Liver (tissue), 9 donors: ENCODE results near the gene M1AP. TPM values are rescaled to one million over a fixed set of nuclear protein-coding genes. Genes with fewer than 3 reads are reported as not detected.

Experiments
- DNase-seq: peaks from one replicate; pipeline ENCODE4 v3.0.0-alpha.2; 2017; ENCODE audit warnings: low spot score
- H3K27ac ChIP-seq, 2 donors: one replicate each; pipeline ENCODE4 v1.7.0; 2013; ENCODE audit warnings: inconsistent platforms in 2 of 2, low read length in 2 of 2, control low read depth in 1 of 2, low read depth in 1 of 2, mild to moderate bottlenecking in 1 of 2
- H3K27me3 ChIP-seq, 4 donors: one replicate each; pipeline versions ENCODE4 v1.6.1 to v1.7.0; 2013; ENCODE audit warnings: low read length in 3 of 4, inconsistent platforms in 1 of 4, mild to moderate bottlenecking in 1 of 4, moderate library complexity in 1 of 4; ENCODE audit not compliant: control insufficient read depth in 4 of 4, insufficient read depth in 4 of 4
- H3K36me3 ChIP-seq, 4 donors: one replicate each; pipeline versions ENCODE4 v1.6.1 to v1.7.0; 2013; ENCODE audit warnings: low read length in 3 of 4, mild to moderate bottlenecking in 3 of 4, low read depth in 1 of 4, moderate library complexity in 1 of 4; ENCODE audit not compliant: control insufficient read depth in 4 of 4, insufficient read depth in 3 of 4
- H3K4me1 ChIP-seq, 4 donors: one replicate each; pipeline versions ENCODE4 v1.6.1 to v1.7.0; 2013; ENCODE audit warnings: low read length in 3 of 4, mild to moderate bottlenecking in 3 of 4, moderate library complexity in 1 of 4; ENCODE audit not compliant: control insufficient read depth in 4 of 4, insufficient read depth in 4 of 4
- H3K4me3 ChIP-seq, 3 donors: one replicate each; pipeline versions ENCODE4 v1.6.1 to v1.7.0; 2013; ENCODE audit warnings: low read length in 3 of 3, control low read depth in 1 of 3, low read depth in 1 of 3, mild to moderate bottlenecking in 1 of 3
- H3K9ac ChIP-seq, 2 donors: one replicate each; pipeline ENCODE4 v1.7.0; 2013; ENCODE audit warnings: low read length in 2 of 2, mild to moderate bottlenecking in 2 of 2, moderate library complexity in 2 of 2, control low read depth in 1 of 2, low read depth in 1 of 2
- H3K9me3 ChIP-seq, 4 donors: one replicate each; pipeline versions ENCODE4 v1.6.1 to v1.7.0; 2013; ENCODE audit warnings: low read length in 3 of 4; ENCODE audit not compliant: control insufficient read depth in 4 of 4
- ATF3 ChIP-seq: IDR thresholded peaks from 2 replicates; pipeline ENCODE4 v1.6.1; 2016; ENCODE audit warnings: antibody characterized with exemption
- CTCF ChIP-seq: fragments of 150-350 bp; IDR thresholded peaks from 2 replicates; pipeline ENCODE4 v1.5.1; 2017; ENCODE audit warnings: improper control_type of control experiment, low read depth, low read length; ENCODE audit not compliant: missing input control
- EGR1 ChIP-seq, 2 donors: IDR thresholded peaks; 2 replicates each; pipeline ENCODE4 v1.6.1; 2016 to 2018; ENCODE audit warnings: antibody characterized with exemption in 2 of 2, low read depth in 2 of 2
- FOXA1 ChIP-seq: IDR thresholded peaks from 2 replicates; pipeline ENCODE4 v1.6.1; 2016; ENCODE audit warnings: antibody characterized with exemption
- FOXA2 ChIP-seq: IDR thresholded peaks from 2 replicates; pipeline ENCODE4 v1.6.1; 2016; ENCODE audit warnings: antibody characterized with exemption
- GABPA ChIP-seq, 2 donors: IDR thresholded peaks in 1 of 2; conservative IDR thresholded peaks in 1 of 2; 2 replicates each; pipeline ENCODE4 v1.6.1; 2016; ENCODE audit warnings: antibody characterized with exemption in 2 of 2, mild to moderate bottlenecking in 1 of 2, moderate library complexity in 1 of 2
- HNF4A ChIP-seq, 2 donors: conservative IDR thresholded peaks; 2 replicates each; pipeline ENCODE4 v1.6.1; 2016; ENCODE audit warnings: antibody characterized with exemption in 2 of 2, mild to moderate bottlenecking in 2 of 2
- HNF4G ChIP-seq: IDR thresholded peaks from 2 replicates; pipeline ENCODE4 v1.6.1; 2016; ENCODE audit warnings: antibody characterized with exemption
- JUND ChIP-seq, 2 donors: IDR thresholded peaks; 2 replicates each; pipeline ENCODE4 v1.6.1; 2016; ENCODE audit warnings: antibody characterized with exemption in 2 of 2
- MAX ChIP-seq: IDR thresholded peaks from 2 replicates; pipeline ENCODE4 v1.6.1; 2016; ENCODE audit warnings: antibody characterized with exemption
- NR2F2 ChIP-seq: IDR thresholded peaks from 2 replicates; pipeline ENCODE4 v1.6.1; 2016; ENCODE audit warnings: antibody characterized with exemption
- RAD21 ChIP-seq, 2 donors: IDR thresholded peaks; 2 replicates each; pipeline ENCODE4 v1.6.1; 2016; ENCODE audit warnings: antibody characterized with exemption in 2 of 2, mild to moderate bottlenecking in 2 of 2
- REST ChIP-seq: IDR thresholded peaks from 2 replicates; pipeline ENCODE4 v1.6.1; 2016; ENCODE audit warnings: antibody characterized with exemption, mild to moderate bottlenecking
- RXRA ChIP-seq, 2 donors: IDR thresholded peaks; 2 replicates each; pipeline ENCODE4 v1.6.1; 2017 to 2018; ENCODE audit warnings: antibody characterized with exemption in 2 of 2, mild to moderate bottlenecking in 1 of 2
- TAF1 ChIP-seq: conservative IDR thresholded peaks from 2 replicates; pipeline ENCODE4 v1.6.1; 2016; ENCODE audit warnings: antibody characterized with exemption, mild to moderate bottlenecking
- YY1 ChIP-seq: IDR thresholded peaks from 2 replicates; pipeline ENCODE4 v1.6.1; 2016; ENCODE audit warnings: antibody characterized with exemption, mild to moderate bottlenecking
- ZBTB33 ChIP-seq: IDR thresholded peaks from 2 replicates; pipeline ENCODE4 v1.6.1; 2016; ENCODE audit warnings: antibody characterized with exemption
- WGBS: extraction: QIAGEN DNeasy Blood & Tissue Kit; methylation state at CpG from one replicate; pipeline ENCODE4 v1.1.7; 2013; 5-methylcytosine and 5-hydroxymethylcytosine counted together
- polyA plus RNA-seq, 2 donors: library from polyadenylated mRNA; stranded (reverse) in 1 of 2; unstranded in 1 of 2; fragments of 200-250 nt in 1 of 2; fragments of >200 nt in 1 of 2; fragmentation: Nextera tagmentation in 1 of 2; extraction: Ambion mirVana in 1 of 2; gene quantifications; one replicate each; pipeline versions ENCODE4 v1.2.1 to v1.2.3, GENCODE V29; 2013 to 2015
- total RNA-seq, 2 donors: library from RNA; depleted of rRNA; stranded (reverse); fragments of >200 nt; gene quantifications; one replicate each; pipeline ENCODE4 v1.2.3, GENCODE V29; 2014
- donor health status: healthy.
- donor health status: healthy.
- donor health status: healthy.
- donor health status: healthy.
- donor health status: healthy.

M1AP gene
- total and polyA plus RNA-seq, 4 donors = under 0.01 to 0.38 (median 0.08) TPM

GRCh38 chr2:74617122-74617521 lies 31.0 kb downstream of the M1AP start:
- Histone ChIP-seq H3K27ac (no peak overlapping the region), H3K9me3 (peaks cover 0 to 2% (median 0%) of the 10 kb centered on the region in 4 donors), H3K4me3 (no peak overlapping the region), H3K36me3 (no peaks in the 10 kb centered on the region), H3K9ac (no peak overlapping the region), H3K27me3 (peaks cover 0 to 4% (median 0%) of the 10 kb centered on the region in 4 donors), H3K4me1 (no peaks in the 10 kb centered on the region)
- WGBS = 91% methylated on average over 3 of the region's 3 CpGs
- TF ChIP-seq CTCF (no peak), FOXA2 (no peak), GABPA (IDR thresholded peaks at IDR 0.05 in 1 of 2, conservative IDR thresholded peaks at IDR 0.05 in 1 of 2) (no peak), FOXA1 (no peak), YY1 (no peak), RXRA (IDR thresholded peaks at IDR 0.05) (no peak), ATF3 (no peak), MAX (no peak), ZBTB33 (no peak), RAD21 (IDR thresholded peaks at IDR 0.05) (no peak), HNF4A (conservative IDR thresholded peaks at IDR 0.05) (no peak), REST (no peak), EGR1 (IDR thresholded peaks at IDR 0.05; ENCODE audit: low read depth in 2 of 2) (no peak), NR2F2 (no peak)
- no peak for DNase-seq

GRCh38 chr2:74606927-74607326 lies 41.2 kb downstream of the M1AP start:
- Histone ChIP-seq H3K36me3 (no peaks in the 10 kb centered on the region), H3K27ac (no peak overlapping the region), H3K27me3 (peaks cover 0 to 10% (median 0%) of the 10 kb centered on the region in 4 donors), H3K9me3 (no peaks in the 10 kb centered on the region), H3K4me3 (no peak overlapping the region), H3K4me1 (no peaks in the 10 kb centered on the region), H3K9ac (no peak overlapping the region)
- 58% methylated on average over 5 of the region's 5 CpGs for WGBS
- DNase-seq = no peak
- TF ChIP-seq NR2F2 (no peak), FOXA2 (no peak), HNF4A (conservative IDR thresholded peaks at IDR 0.05) (no peak), REST (no peak), RAD21 (IDR thresholded peaks at IDR 0.05) (no peak), MAX (no peak), FOXA1 (no peak), GABPA (IDR thresholded peaks at IDR 0.05 in 1 of 2, conservative IDR thresholded peaks at IDR 0.05 in 1 of 2) (no peak), JUND (IDR thresholded peaks at IDR 0.05) (no peak), ATF3 (no peak), CTCF (no peak), TAF1 (no peak), HNF4G (no peak)
